Dermis microvascular lymphatic vessel endothelial cell (primary cell): ENCODE measurements around the gene CHD2. TPM values are rescaled to one million over a fixed set of nuclear protein-coding genes. Genes with fewer than 3 reads are reported as not detected.
"Not testable (repeated sequence)": the region's sequence is repeated elsewhere in the genome, so short reads cannot be mapped to it uniquely, and the experiment has no call there.

Experiments used
- DNase-seq, 2 donors: peaks; one replicate each; pipeline versions ENCODE4 v3.0.0 to v3.0.0-alpha.2; 2010; ENCODE audit warnings: low read depth in 2 of 2
- total RNA-seq: library from RNA; depleted of rRNA; stranded (reverse); fragments of >200 nt; gene quantifications from 2 replicates; pipeline ENCODE4 v1.2.1, GENCODE V29; 2014

The CHD2 gene
- total RNA-seq, 1 donor from 2014 or later = 40.2 TPM

- no peak for DNase-seq
These were observed 5.9 kb downstream of the CHD2 start for GRCh38 chr15:92906020-92906419.

DNA sequence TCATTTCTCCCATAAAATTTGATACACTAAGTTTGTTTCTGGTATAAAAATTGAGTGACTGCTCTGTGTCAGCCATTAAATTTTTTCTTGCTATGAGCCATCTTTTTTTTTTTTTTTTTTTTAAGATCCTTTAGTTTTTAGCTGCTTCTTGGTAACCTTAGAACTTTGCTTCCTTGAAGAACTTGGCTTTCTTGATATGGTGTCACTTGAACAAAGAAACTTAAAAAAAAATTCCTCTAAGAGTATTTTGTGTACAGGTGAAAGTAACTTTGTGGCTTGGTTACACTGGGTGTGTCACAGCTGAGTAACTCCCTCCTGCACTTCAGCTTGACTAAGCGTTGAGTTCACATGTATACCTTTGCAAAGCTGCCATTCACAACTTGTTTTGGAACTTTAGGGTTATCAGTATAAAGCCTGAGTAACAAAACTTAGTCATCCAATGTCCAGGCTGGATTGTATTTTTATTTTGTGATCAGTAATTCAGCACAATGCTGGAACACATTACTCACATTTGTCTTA, 6.5 kb downstream of the CHD2 start:
- DNase-seq = peak in 1 of 2 donors; percentile 76

DNA sequence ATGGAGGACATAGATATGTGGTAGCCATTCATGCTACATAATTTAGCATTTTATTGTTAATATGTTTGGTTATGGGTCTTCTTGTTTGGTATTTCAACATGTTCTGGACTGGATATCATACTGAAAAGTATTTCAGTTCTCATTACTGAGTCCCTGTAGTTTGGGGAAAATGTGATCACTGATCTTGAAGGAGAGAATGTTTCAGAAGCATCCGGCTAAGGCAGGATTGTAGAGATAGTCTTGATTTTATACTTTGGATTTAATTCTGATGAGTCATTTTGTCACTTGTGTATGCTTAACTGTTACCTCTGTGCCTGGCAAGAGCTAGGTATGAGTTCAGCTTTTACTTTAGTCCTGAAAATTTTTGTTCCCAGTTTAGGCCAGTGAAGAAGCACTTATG, 7.1 kb downstream of the CHD2 start:
- DNase-seq = peak in 1 of 2 donors; percentile 42

DNA sequence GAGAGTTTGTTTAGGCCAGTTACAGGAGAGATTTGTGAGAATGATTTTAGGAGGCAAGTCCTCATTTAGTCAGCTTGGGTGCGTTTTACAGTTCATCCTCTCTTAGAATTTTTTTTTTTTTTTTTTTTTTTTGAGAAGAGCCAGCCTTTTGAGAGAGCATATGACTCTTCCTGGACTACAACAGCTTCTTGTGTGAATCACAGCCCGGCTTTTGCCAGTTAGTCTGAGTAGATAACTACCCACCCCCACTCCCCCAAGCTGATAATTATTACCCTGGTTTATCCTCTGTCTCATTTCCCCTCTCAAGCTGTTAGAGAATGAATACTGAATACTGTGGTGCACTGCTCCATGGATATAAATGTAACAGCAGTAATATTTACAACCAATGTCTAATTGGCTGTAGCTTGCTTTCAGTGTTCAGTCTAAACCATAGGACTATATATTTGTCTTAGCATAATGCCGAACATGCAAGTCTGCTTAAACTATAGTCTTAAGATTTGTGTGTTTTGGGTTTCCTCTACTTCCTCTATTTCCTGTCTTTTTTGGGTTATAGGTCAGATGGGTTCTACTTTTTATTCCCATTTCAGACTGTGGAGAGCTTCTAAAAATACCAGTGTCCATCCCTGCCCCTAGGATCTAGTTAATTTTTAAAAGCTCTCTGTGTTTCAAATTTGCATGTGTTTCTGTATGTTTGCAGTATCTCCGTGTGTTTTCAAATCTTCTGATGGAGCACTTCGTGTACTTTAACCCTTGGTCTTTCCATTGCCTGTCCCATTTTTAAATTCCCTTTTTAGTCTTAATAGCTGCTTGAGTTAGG, 8.0 kb downstream of the CHD2 start:
- peak in 1 of 2 donors; percentile 87 for DNase-seq

GRCh38 chr15:92908713-92909057, 8.6 kb downstream of the CHD2 start:
- no peak for DNase-seq

DNA sequence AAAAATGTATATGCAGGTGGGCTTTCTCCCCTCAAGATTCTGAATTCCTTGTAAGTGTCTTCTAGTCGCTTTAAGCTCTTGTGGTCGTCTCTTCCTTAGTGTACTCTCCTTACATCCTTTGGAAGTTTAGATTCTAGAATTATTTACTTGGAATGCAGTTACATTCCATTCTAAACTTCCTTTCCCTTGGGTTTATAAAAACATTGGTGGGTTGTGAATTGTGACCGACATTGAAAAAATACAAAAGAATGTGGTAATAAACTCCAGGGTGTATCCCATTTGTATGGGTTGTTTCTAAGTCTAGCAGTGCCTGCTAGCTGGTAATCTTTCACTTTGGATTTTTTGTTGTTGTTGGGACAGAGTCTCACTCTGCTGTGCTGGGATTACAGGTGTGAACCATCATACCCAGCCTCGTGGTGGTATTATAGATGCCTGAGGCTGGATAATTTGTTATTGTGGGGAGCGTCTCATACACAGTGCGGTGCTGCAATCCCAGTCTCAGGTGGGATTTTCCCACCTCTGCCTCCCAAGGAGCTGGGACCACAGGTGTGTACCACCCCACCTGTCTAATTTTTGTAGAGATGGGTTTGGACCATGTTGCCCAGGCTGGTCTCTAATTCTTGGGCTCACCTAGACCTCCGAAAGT, 9.1 kb downstream of the CHD2 start:
- DNase-seq = peak in 1 of 2 donors; percentile 41

DNA sequence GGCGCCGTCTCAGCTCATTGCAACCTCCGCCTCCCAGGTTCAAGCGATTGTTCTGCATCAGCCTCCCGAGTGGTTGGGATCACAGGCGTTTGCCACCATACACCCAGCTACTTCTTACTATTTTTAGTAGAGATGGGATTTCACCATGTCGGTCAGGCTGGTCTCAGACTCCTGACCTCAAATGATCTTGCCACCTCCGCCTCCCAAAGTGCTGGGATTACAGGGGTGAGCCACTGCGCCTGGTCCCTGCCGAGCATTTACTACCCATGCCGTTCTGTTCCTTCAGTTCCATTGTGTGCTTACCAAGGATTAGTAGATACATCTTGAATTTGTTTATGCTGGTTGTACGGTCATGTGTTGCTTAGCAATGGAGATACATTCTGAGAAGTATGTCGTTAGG, 10.3 kb downstream of the CHD2 start:
- no peak for DNase-seq

GRCh38 chr15:92914103-92914499, 14.0 kb downstream of the CHD2 start:
- DNase-seq = no peak

DNA sequence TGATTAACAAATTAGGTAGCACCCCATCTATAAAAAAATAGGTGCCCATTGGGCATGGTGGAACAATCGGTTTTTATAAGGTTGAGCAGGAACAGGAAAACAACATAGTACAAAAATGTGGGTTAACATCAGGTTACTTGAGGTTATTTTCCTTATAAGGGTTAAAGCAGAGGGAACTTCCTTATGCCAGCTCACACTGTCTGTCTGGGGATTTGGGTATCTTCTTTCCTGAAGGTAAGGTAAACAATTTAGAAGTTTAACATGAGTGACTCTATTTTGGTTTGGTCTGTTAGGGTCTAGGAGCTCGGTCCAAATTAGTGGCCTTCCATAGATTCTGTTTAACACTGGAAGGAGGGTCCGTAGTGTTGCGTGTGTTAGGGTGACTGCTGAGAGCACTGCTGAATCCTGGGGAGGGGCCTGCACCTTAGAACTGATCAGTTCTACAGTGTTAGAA, 14.7 kb downstream of the CHD2 start:
- no peak for DNase-seq

- peak in 1 of 2 donors; percentile 46 for DNase-seq
These were observed 15.8 kb downstream of the CHD2 start for GRCh38 chr15:92915766-92916435.

DNA sequence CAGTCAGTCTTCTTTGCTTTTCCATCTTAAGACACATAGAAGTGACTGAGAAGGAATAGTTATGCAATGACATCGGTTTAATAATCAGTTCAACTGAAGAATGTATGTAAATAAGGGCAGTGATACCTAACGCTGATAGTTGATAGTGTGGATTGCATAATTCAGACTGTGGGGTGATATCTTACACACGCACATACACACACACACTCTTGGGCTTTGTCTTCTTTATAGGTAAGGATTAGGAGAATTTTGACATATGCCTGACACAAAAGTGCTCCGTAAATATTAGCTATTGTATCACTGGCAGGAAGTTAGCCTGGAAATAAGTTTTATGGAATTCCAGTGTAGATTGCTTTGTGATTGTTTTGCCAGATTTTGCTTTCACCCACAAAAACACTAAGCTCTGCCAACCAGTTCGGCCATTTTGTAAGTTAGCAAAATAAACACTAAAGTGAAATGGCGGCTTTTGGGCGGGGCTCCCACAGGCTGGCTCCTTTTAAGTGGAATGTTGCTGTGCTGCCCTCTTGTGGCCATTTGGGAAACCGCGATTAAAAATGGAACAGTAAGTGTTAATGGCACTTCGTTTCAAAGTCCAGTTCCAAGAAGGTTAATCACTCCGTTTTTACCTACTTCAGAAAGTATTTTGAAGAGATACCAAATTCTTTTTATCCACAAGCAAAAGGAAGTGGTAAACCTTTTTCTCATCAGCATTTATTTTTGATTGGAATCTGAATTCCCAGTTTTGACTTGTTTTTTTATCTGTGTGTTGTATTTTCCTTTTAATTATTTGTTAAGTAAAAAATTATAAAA, 17.7 kb downstream of the CHD2 start:
- peak; percentile 96 to 97 for DNase-seq

GRCh38 chr15:92918881-92919280, 18.8 kb downstream of the CHD2 start:
- not testable (repeated sequence) for DNase-seq

- DNase-seq = no peak
These were observed 20.6 kb downstream of the CHD2 start for GRCh38 chr15:92920595-92921161.

- DNase-seq = peak in 1 of 2 donors; percentile 71
These were observed 21.3 kb downstream of the CHD2 start for GRCh38 chr15:92921215-92922131.

- DNase-seq = no peak
These were observed 22.4 kb downstream of the CHD2 start for GRCh38 chr15:92922418-92923002.

GRCh38 chr15:92924216-92924615, 24.1 kb downstream of the CHD2 start:
- peak in 1 of 2 donors; percentile 26 for DNase-seq

GRCh38 chr15:92925454-92925853, 25.3 kb downstream of the CHD2 start:
- no peak for DNase-seq

- no peak for DNase-seq
These were observed 28.2 kb downstream of the CHD2 start for GRCh38 chr15:92928225-92928750.

DNA sequence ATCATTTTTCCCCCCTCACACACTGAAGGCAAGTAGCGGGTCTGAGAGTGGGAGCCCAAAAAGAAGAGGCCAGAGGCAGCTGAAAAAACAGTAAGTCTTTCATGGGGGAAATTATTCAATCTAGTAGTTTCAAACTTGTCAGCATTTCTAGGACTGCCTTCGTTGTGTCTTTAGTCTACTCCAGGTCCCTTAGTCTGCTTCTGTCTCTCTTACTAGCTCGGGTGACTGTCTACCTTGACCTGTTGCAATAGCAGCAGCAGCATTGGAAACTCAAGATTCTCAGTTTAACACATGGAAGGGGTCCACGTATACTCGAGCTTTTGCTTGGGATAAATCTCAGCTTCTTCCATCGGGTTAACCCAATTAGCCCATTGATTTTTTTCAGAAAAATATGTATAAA, 28.9 kb downstream of the CHD2 start:
- no peak for DNase-seq
